Neural progenitor cell (in vitro differentiated cells): ENCODE data around the gene CD300A. TPM values are rescaled to one million over a fixed set of nuclear protein-coding genes. Genes with fewer than 3 reads are reported as not detected.
A peak's percentile ranks its signal among the peaks of the same experiment; 100 is the strongest.

ENCODE experiments used
- DNase-seq: peaks from one replicate; pipeline ENCODE4 v3.0.0-alpha.2; 2016; ENCODE audit warnings: low spot score
- H2AFZ ChIP-seq: fragments of 200-600 bp; sonication (generic); replicated peaks from 2 replicates; pipeline ENCODE4 v1.6.1; 2016; ENCODE audit warnings: antibody characterized with exemption
- H3F3A ChIP-seq: fragments of 200-600 bp; sonication (generic); 2 replicates; pipeline ENCODE4 v1.6.1; 2016; ENCODE audit warnings: antibody characterized with exemption, low read depth
- H3K27ac ChIP-seq: fragments of 200-600 bp; sonication (generic); 2 replicates; pipeline ENCODE4 v1.5.1; 2016; ENCODE audit warnings: mild to moderate bottlenecking
- H3K27me3 ChIP-seq: fragments of 200-600 bp; sonication (generic); 2 replicates; pipeline ENCODE4 v1.6.1; 2016; ENCODE audit warnings: mild to moderate bottlenecking, moderate library complexity
- H3K36me3 ChIP-seq: fragments of 200-600 bp; sonication (generic); 2 replicates; pipeline ENCODE4 v1.5.1; 2016
- H3K4me1 ChIP-seq: fragments of 200-600 bp; sonication (generic); 2 replicates; pipeline ENCODE4 v1.6.1; 2016; ENCODE audit warnings: mixed run types
- H3K4me2 ChIP-seq: fragments of 200-600 bp; sonication (generic); 2 replicates; pipeline ENCODE4 v1.6.1; 2016
- H3K4me3 ChIP-seq: fragments of 200-600 bp; sonication (generic); 2 replicates; pipeline ENCODE4 v1.5.1; 2016
- H3K79me2 ChIP-seq: fragments of 200-600 bp; sonication (generic); 2 replicates; pipeline ENCODE4 v1.6.1; 2016; ENCODE audit warnings: low read depth
- H3K9ac ChIP-seq: fragments of 200-600 bp; sonication (generic); 2 replicates; pipeline ENCODE4 v1.6.1; 2016
- H3K9me3 ChIP-seq: fragments of 200-600 bp; sonication (generic); 2 replicates; pipeline ENCODE4 v1.5.1; 2016; ENCODE audit warnings: low read depth
- H4K20me1 ChIP-seq: fragments of 200-600 bp; sonication (generic); 2 replicates; pipeline ENCODE4 v1.6.1; 2016; ENCODE audit warnings: low read depth
- H3K27ac Mint-ChIP-seq: 3 replicates; pipeline ENCODE4 v1.8.0; 2021; ENCODE audit warnings: mixed read lengths
- H3K27me3 Mint-ChIP-seq: 2 replicates; pipeline ENCODE4 v1.8.0; 2022; ENCODE audit warnings: low read depth, mild to moderate bottlenecking, inconsistent platforms, moderate library complexity, mixed read lengths; ENCODE audit not compliant: insufficient read depth
- H3K36me3 Mint-ChIP-seq: 3 replicates; pipeline ENCODE4 v1.8.0; 2021; ENCODE audit warnings: mixed read lengths
- H3K4me1 Mint-ChIP-seq: 3 replicates; pipeline ENCODE4 v1.8.0; 2021; ENCODE audit warnings: mixed read lengths
- H3K4me3 Mint-ChIP-seq: 3 replicates; pipeline ENCODE4 v1.8.0; 2021; ENCODE audit warnings: mild to moderate bottlenecking, moderate library complexity, mixed read lengths
- H3K9me3 Mint-ChIP-seq: 3 replicates; pipeline ENCODE4 v1.8.0; 2020; ENCODE audit warnings: mixed read lengths
- CTCF ChIP-seq: fragments of 200-600 bp; sonication (generic); IDR thresholded peaks from 2 replicates; pipeline ENCODE4 v1.5.1; 2017; ENCODE audit warnings: antibody characterized with exemption, mild to moderate bottlenecking
- EZH2 ChIP-seq: fragments of 200-600 bp; sonication (generic); IDR thresholded peaks from 2 replicates; pipeline ENCODE4 v1.6.1; 2017; ENCODE audit warnings: antibody characterized with exemption, mild to moderate bottlenecking, moderate library complexity
- EZH2phosphoT487 ChIP-seq: fragments of 200-600 bp; sonication (generic); IDR thresholded peaks from 2 replicates; pipeline ENCODE4 v1.6.1; 2017; ENCODE audit warnings: antibody characterized with exemption
- total RNA-seq: library from RNA; depleted of rRNA; stranded (reverse); fragments of >200 nt; gene quantifications from 2 replicates; pipeline ENCODE4 v1.2.3, GENCODE V29; 2015; ENCODE audit warnings: low replicate concordance

CD300A gene
- total RNA-seq, 1 donor from 2014 or later, result not detected

- H3K36me3 Mint-ChIP-seq, result peaks cover 9% of the 10 kb centered on the region
- H3K4me1 Mint-ChIP-seq, result peaks cover 27% of the 10 kb centered on the region
- Histone ChIP-seq H3K79me2 (no peaks in the 10 kb centered on the region), H2AFZ (no peak overlapping the region), H3K4me3 (no peak overlapping the region), H3K36me3 (no peaks in the 10 kb centered on the region), H3F3A (peaks cover 16% of the 10 kb centered on the region), H3K9me3 (no peaks in the 10 kb centered on the region), H3K27ac (no peak overlapping the region), H3K4me2 (no peak overlapping the region), H4K20me1 (peaks cover 13% of the 10 kb centered on the region), H3K9ac (no peak overlapping the region), H3K4me1 (peaks cover 20% of the 10 kb centered on the region), H3K27me3 (no peaks in the 10 kb centered on the region)
- no peak for DNase-seq
- no peak overlapping the region for H3K27ac Mint-ChIP-seq
- no peak overlapping the region for H3K4me3 Mint-ChIP-seq
- peaks cover 12% of the 10 kb centered on the region for H3K27me3 Mint-ChIP-seq
- peaks cover 23% of the 10 kb centered on the region for H3K9me3 Mint-ChIP-seq
- TF ChIP-seq EZH2phosphoT487 (no peak), EZH2 (no peak), CTCF (no peak)
Measured at GRCh38 chr17:74441537-74441936, 24.9 kb upstream of the CD300A start.

GRCh38 chr17:74442291-74442669 lies 24.2 kb upstream of the CD300A start:
- TF ChIP-seq EZH2phosphoT487, result no peak
- TF ChIP-seq EZH2, result no peak
- TF ChIP-seq CTCF, result no peak
- Histone ChIP-seq H3K79me2 (no peaks in the 10 kb centered on the region), H3K4me3 (no peak overlapping the region)

GRCh38 chr17:74442670-74443515 lies 23.5 kb upstream of the CD300A start:
- Mint-ChIP-seq H3K27me3 (peaks cover 16% of the 10 kb centered on the region), H3K4me1 (peaks cover 34% of the 10 kb centered on the region), H3K4me3 (peak overlapping the region; percentile 28), H3K36me3 (peaks cover 8% of the 10 kb centered on the region), H3K9me3 (peaks cover 14% of the 10 kb centered on the region), H3K27ac (no peak overlapping the region)
- peaks cover 16% of the 10 kb centered on the region for H3F3A ChIP-seq
- H3K9ac ChIP-seq, result no peak overlapping the region
- H2AFZ ChIP-seq, result no peak overlapping the region
- no peaks in the 10 kb centered on the region for H3K27me3 ChIP-seq
- H3K36me3 ChIP-seq, result no peaks in the 10 kb centered on the region
- no peak overlapping the region for H3K4me2 ChIP-seq
- peaks cover 13% of the 10 kb centered on the region for H4K20me1 ChIP-seq
- no peak overlapping the region for H3K27ac ChIP-seq
- H3K4me1 ChIP-seq, result peaks cover 20% of the 10 kb centered on the region
- H3K79me2 ChIP-seq, result no peaks in the 10 kb centered on the region
- H3K4me3 ChIP-seq, result no peak overlapping the region
- no peak for TF ChIP-seq EZH2
- H3K9me3 ChIP-seq, result no peaks in the 10 kb centered on the region
- DNase-seq, result peak; percentile 46

More at GRCh38 chr17:74442291-74442669, 24.2 kb upstream of the CD300A start:
- H2AFZ ChIP-seq, result no peak overlapping the region
- no peaks in the 10 kb centered on the region for H3K27me3 ChIP-seq
- H3K9me3 ChIP-seq, result no peaks in the 10 kb centered on the region
- Mint-ChIP-seq H3K4me3 (peak overlapping the region; percentile 28), H3K27ac (no peak overlapping the region), H3K9me3 (peaks cover 20% of the 10 kb centered on the region), H3K4me1 (peaks cover 28% of the 10 kb centered on the region), H3K36me3 (peaks cover 9% of the 10 kb centered on the region), H3K27me3 (peaks cover 12% of the 10 kb centered on the region)
- no peak overlapping the region for H3K27ac ChIP-seq
- H3K9ac ChIP-seq, result no peak overlapping the region
- no peak for DNase-seq
- peaks cover 16% of the 10 kb centered on the region for H3F3A ChIP-seq
- peaks cover 20% of the 10 kb centered on the region for H3K4me1 ChIP-seq
- H4K20me1 ChIP-seq, result peaks cover 13% of the 10 kb centered on the region
- H3K4me2 ChIP-seq, result no peak overlapping the region
- no peaks in the 10 kb centered on the region for H3K36me3 ChIP-seq
